ENCODE results near the gene RIMBP3C. TPM values are rescaled to one million over a fixed set of nuclear protein-coding genes. Genes with fewer than 3 reads are reported as not detected.
"Not testable (repeated sequence)": the region's sequence is repeated elsewhere in the genome, so short reads cannot be mapped to it uniquely, and the experiment has no call there.

Gene RIMBP3C
- total RNA-seq, 6 experiments from 2014 or later: 0.07 to 0.12 (median 0.09) TPM; not detected in 3

DNA sequence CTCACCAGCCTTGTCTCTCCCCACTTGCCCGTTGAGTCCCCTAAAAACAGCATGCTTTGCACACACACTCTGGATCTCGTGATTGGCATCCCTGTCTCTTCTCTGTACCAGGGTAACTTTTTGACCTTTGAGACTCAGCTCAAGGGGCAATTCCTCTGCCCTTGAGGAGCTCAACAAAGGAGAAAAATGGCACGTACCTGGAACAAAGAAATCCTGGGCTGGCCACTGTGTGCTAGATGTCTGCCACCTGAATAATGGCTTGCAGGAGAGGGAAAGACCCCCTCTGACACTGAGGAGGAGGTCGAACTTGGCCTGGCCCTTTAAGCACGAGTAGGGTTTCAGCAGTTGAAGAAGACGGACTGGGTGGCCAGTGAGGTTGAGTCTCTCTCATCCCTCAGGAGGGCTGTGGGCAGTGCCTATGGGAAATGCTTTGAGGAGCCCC, 22.1 kb upstream of the RIMBP3C start:
- 18% methylated on average over 3 of the region's 6 CpGs for WGBS (ENCODE audit: insufficient coverage, low coverage, low lambda C conversion rate, missing lambda C conversion rate)
- ATAC-seq: peak in 1 of 4 donors; percentile 8
- TF ChIP-seq POLR2A (IDR thresholded peaks at IDR 0.05) (no peak), CTCF (IDR thresholded peaks at IDR 0.05) (no peak)

DNA sequence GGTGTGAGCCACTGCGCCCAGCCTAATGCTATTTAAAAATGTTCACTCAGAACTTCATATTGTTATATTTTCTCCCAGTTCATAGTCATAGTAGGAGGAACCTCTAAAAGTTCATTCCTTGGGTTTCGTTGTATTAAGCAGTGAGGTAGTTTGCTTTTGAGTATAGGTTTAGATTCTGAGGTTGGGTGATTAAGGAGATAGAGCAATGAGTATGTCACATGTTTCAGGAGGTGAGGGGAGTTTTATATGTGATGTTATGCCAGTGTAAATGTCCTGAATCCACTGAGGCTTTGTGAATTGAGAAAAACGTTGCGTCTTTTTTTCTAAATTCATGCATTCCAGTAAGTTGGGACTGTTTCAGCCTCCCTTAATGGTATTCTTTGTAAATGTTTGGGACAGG, 20.4 kb upstream of the RIMBP3C start:
- ATAC-seq (no peak), DNase-seq (no peak)
- no peaks in the 10 kb centered on the region for H3K27me3 ChIP-seq
- no peaks in the 10 kb centered on the region for H3K9me3 ChIP-seq
- no peak overlapping the region for H3K27ac ChIP-seq
- H3K4me3 ChIP-seq: no peak overlapping the region
- 85% methylated on average over 4 of the region's 4 CpGs for WGBS (ENCODE audit: insufficient coverage, low coverage, low lambda C conversion rate, missing lambda C conversion rate)
- H3K36me3 ChIP-seq: no peaks in the 10 kb centered on the region
- intact Hi-C loops (cut with DNase I): no loop called here
- peaks cover 0 to 66% (median 30%) of the 10 kb centered on the region in 4 donors for H3K4me1 ChIP-seq
- TF ChIP-seq POLR2A (IDR thresholded peaks at IDR 0.05) (no peak), CTCF (IDR thresholded peaks at IDR 0.05) (no peak)

More for the DNA sequence above, 22.1 kb upstream of the RIMBP3C start:
- Histone ChIP-seq H3K36me3 (no peaks in the 10 kb centered on the region), H3K4me1 (peaks cover 0 to 68% (median 34%) of the 10 kb centered on the region in 4 donors), H3K9me3 (no peaks in the 10 kb centered on the region), H3K27ac (no peak overlapping the region), H3K4me3 (no peak overlapping the region), H3K27me3 (no peaks in the 10 kb centered on the region)
- no peak for DNase-seq
- intact Hi-C loops (cut with DNase I): no loop called here

- WGBS (ENCODE audit: insufficient coverage, low coverage, low lambda C conversion rate, missing lambda C conversion rate): 45% methylated on average over 4 of the region's 4 CpGs
- H3K27me3 ChIP-seq: no peaks in the 10 kb centered on the region
- no peaks in the 10 kb centered on the region for H3K9me3 ChIP-seq
- H3K4me3 ChIP-seq: no peak overlapping the region
- intact Hi-C loops (cut with DNase I): no loop called here
- DNase-seq (no peak), ATAC-seq (no peak)
- no peak overlapping the region for H3K27ac ChIP-seq
- TF ChIP-seq POLR2A (IDR thresholded peaks at IDR 0.05) (no peak), CTCF (IDR thresholded peaks at IDR 0.05) (no peak)
- no peaks in the 10 kb centered on the region for H3K36me3 ChIP-seq
- H3K4me1 ChIP-seq: peaks cover 0 to 66% (median 30%) of the 10 kb centered on the region in 4 donors
Measured at GRCh38 chr22:21570398-21570797, 19.1 kb upstream of the RIMBP3C start.

GRCh38 chr22:21569459-21570170, 18.4 kb upstream of the RIMBP3C start:
- no peak overlapping the region for H3K27ac ChIP-seq
- TF ChIP-seq CTCF (IDR thresholded peaks at IDR 0.05) (no peak), POLR2A (IDR thresholded peaks at IDR 0.05) (no peak)
- no peak for ATAC-seq
- DNase-seq: no peak
- H3K4me1 ChIP-seq: peaks cover 0 to 62% (median 28%) of the 10 kb centered on the region in 4 donors
- H3K27me3 ChIP-seq: no peaks in the 10 kb centered on the region
- 45% methylated on average over 8 of the region's 8 CpGs for WGBS (ENCODE audit: insufficient coverage, low coverage, low lambda C conversion rate, missing lambda C conversion rate)
- H3K9me3 ChIP-seq: no peaks in the 10 kb centered on the region
- no peaks in the 10 kb centered on the region for H3K36me3 ChIP-seq
- peak overlapping the region in 1 of 3 donors; percentile 99 for H3K4me3 ChIP-seq
- intact Hi-C loops (cut with DNase I): no loop called here

- peak overlapping the region in 2 of 3 donors; percentile 94 to 98 for H3K27ac ChIP-seq
- H3K4me3 ChIP-seq: peak overlapping the region; percentile 97 to 99 (median 98)
- peaks cover 0 to 56% (median 26%) of the 10 kb centered on the region in 4 donors for H3K4me1 ChIP-seq
- 17% methylated on average over 12 of the region's 12 CpGs for WGBS (ENCODE audit: insufficient coverage, low coverage, low lambda C conversion rate, missing lambda C conversion rate)
- H3K36me3 ChIP-seq; ATAC-seq; H3K27me3 ChIP-seq; H3K9me3 ChIP-seq; intact Hi-C loops (cut with DNase I); DNase-seq: not testable (repeated sequence)
Measured at GRCh38 chr22:21569076-21569427, 17.8 kb upstream of the RIMBP3C start.

Data from right lobe of liver (tissue), 6 donors.